WTC11 (cell line): ENCODE measurements around the gene ILK. TPM values are rescaled to one million over a fixed set of nuclear protein-coding genes. Genes with fewer than 3 reads are reported as not detected.

Source experiments
- ATAC-seq: fragments of 200-7000 bp; cut with Tn5 transposase; 2 replicates; pipeline ENCODE4 v1.10.0; 2021; ENCODE audit warnings: mild to moderate bottlenecking, moderate library complexity
- CTCF ChIA-PET: fragments of 300-600 bp; sonication (Branson Sonifier 250); formaldehyde crosslinking; loops from one replicate; lab custom pipeline; 2021; ENCODE audit warnings: antibody characterized with exemption; lab: Charles Lee
- POLR2A ChIA-PET: fragments of 350-600 bp; sonication (Branson Sonifier 250); formaldehyde crosslinking; loops from one replicate; lab custom pipeline; 2021; ENCODE audit warnings: antibody characterized with exemption; lab: Charles Lee
- DNase-seq: peaks from one replicate; pipeline ENCODE4 v3.0.0; 2021; ENCODE audit warnings: low spot score
- H3K27ac Mint-ChIP-seq: 2 replicates; pipeline ENCODE4 v1.8.0; 2021; ENCODE audit warnings: mixed read lengths
- H3K27me3 Mint-ChIP-seq: 2 replicates; pipeline ENCODE4 v1.8.0; 2021; ENCODE audit warnings: low read depth, mild to moderate bottlenecking, moderate library complexity, mixed read lengths
- H3K36me3 Mint-ChIP-seq: 2 replicates; pipeline ENCODE4 v1.8.0; 2021; ENCODE audit warnings: mixed read lengths
- H3K4me1 Mint-ChIP-seq: 2 replicates; pipeline ENCODE4 v1.8.0; 2022; ENCODE audit warnings: mixed read lengths
- H3K4me3 Mint-ChIP-seq: 2 replicates; pipeline ENCODE4 v1.8.0; 2021; ENCODE audit warnings: mild to moderate bottlenecking, moderate library complexity, mixed read lengths
- H3K9me3 Mint-ChIP-seq: 2 replicates; pipeline ENCODE4 v1.8.0; 2021; ENCODE audit warnings: mixed read lengths
- CREM ChIP-seq: sonication (generic); formaldehyde crosslinking; IDR thresholded peaks from 2 replicates; pipeline ENCODE4 v1.8.1; 2022; ENCODE audit warnings: mild to moderate bottlenecking, missing genetic modification reagents, moderate library complexity
- FOXK1 ChIP-seq: sonication (generic); formaldehyde crosslinking; IDR thresholded peaks from 2 replicates; pipeline ENCODE4 v1.8.0; 2022; ENCODE audit warnings: mild to moderate bottlenecking, moderate library complexity, missing genetic modification reagents
- IRF2 ChIP-seq: sonication (generic); formaldehyde crosslinking; IDR thresholded peaks from 2 replicates; pipeline ENCODE4 v1.8.0; 2022; ENCODE audit warnings: low read depth, missing genetic modification reagents, borderline replicate concordance
- NR2C2 ChIP-seq: sonication (generic); formaldehyde crosslinking; IDR thresholded peaks from 2 replicates; pipeline ENCODE4 v1.8.0; 2022; ENCODE audit warnings: mild to moderate bottlenecking, missing genetic modification reagents
- RELA ChIP-seq: sonication (generic); formaldehyde crosslinking; IDR thresholded peaks from 2 replicates; pipeline ENCODE4 v1.8.1; 2022; ENCODE audit warnings: missing genetic modification reagents, mild to moderate bottlenecking, borderline replicate concordance
- SMAD3 ChIP-seq: sonication (generic); formaldehyde crosslinking; IDR thresholded peaks from 2 replicates; pipeline ENCODE4 v1.8.0; 2022; ENCODE audit warnings: missing genetic modification reagents, mild to moderate bottlenecking, borderline replicate concordance
- SOX15 ChIP-seq: fragments of 250-450 bp; sonication (Bioruptor Pico); IDR thresholded peaks from 2 replicates; pipeline ENCODE4 v1.9.0; 2021; ENCODE audit warnings: mild to moderate bottlenecking
- TEAD1 ChIP-seq: sonication (generic); formaldehyde crosslinking; IDR thresholded peaks from 2 replicates; pipeline ENCODE4 v1.8.0; 2022; ENCODE audit warnings: mild to moderate bottlenecking, missing genetic modification reagents
- TP53 ChIP-seq: sonication (generic); formaldehyde crosslinking; IDR thresholded peaks from 2 replicates; pipeline ENCODE4 v1.8.1; 2023; ENCODE audit warnings: mild to moderate bottlenecking, missing genetic modification reagents
- ZNF671 ChIP-seq: fragments of 250-450 bp; sonication (Bioruptor Pico); IDR thresholded peaks from 2 replicates; pipeline ENCODE4 v1.8.0; 2021; ENCODE audit warnings: mild to moderate bottlenecking
- total RNA-seq: library from RNA; stranded (reverse); gene quantifications from 3 replicates; pipeline ENCODE4 v1.2.3, GENCODE V29; 2021
- TF ChIP-seq, protein P1 (sequence below): sonication (generic); formaldehyde crosslinking; IDR thresholded peaks from 2 replicates; pipeline ENCODE4 v1.8.0; 2023; ENCODE audit warnings: mild to moderate bottlenecking, missing genetic modification reagents
- TF ChIP-seq, protein P2 (sequence below): sonication (generic); formaldehyde crosslinking; IDR thresholded peaks from 2 replicates; pipeline ENCODE4 v1.8.0; 2022; ENCODE audit warnings: mild to moderate bottlenecking, missing genetic modification reagents
- TF ChIP-seq, protein P3 (sequence below): sonication (generic); formaldehyde crosslinking; IDR thresholded peaks from 2 replicates; pipeline ENCODE4 v1.8.1; 2022; ENCODE audit warnings: low read depth, mild to moderate bottlenecking, moderate library complexity, missing genetic modification reagents, borderline replicate concordance
- TF ChIP-seq, protein P4 (sequence below): sonication (generic); formaldehyde crosslinking; conservative IDR thresholded peaks from 2 replicates; pipeline ENCODE4 v1.8.1; 2022; ENCODE audit warnings: mild to moderate bottlenecking, missing genetic modification reagents
- TF ChIP-seq, protein P5 (sequence below): sonication (generic); formaldehyde crosslinking; IDR thresholded peaks from 2 replicates; pipeline ENCODE4 v1.8.1; 2022; ENCODE audit warnings: low read depth, missing genetic modification reagents, borderline replicate concordance
- TF ChIP-seq, protein P6 (sequence below): fragments of 250-450 bp; sonication (Bioruptor Pico); conservative IDR thresholded peaks from 2 replicates; pipeline ENCODE4 v1.9.0; 2021; ENCODE audit warnings: mild to moderate bottlenecking

ILK gene
- total RNA-seq, 1 experiment from 2014 or later: 97.7 TPM

DNA sequence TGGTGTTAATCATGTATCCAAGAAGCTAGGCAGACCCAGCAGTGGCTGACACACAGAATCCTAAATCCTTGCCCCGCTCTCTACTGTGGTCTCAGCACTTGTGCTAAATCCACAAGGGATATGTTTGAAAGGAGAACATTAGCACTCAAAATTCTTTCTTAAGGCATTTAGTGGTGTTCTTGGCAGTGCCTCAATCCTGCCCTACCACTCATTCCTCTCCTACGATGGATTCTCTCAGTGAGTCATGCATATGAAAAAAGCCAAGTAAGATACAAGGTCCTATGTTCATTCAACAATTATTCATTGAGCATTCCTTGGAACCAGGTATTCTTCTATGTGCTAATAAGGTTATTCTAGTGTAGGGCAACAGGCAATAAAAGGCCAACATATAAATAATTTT is 31.4 kb upstream of the ILK start (continued):
- TF ChIP-seq, protein P1, sequence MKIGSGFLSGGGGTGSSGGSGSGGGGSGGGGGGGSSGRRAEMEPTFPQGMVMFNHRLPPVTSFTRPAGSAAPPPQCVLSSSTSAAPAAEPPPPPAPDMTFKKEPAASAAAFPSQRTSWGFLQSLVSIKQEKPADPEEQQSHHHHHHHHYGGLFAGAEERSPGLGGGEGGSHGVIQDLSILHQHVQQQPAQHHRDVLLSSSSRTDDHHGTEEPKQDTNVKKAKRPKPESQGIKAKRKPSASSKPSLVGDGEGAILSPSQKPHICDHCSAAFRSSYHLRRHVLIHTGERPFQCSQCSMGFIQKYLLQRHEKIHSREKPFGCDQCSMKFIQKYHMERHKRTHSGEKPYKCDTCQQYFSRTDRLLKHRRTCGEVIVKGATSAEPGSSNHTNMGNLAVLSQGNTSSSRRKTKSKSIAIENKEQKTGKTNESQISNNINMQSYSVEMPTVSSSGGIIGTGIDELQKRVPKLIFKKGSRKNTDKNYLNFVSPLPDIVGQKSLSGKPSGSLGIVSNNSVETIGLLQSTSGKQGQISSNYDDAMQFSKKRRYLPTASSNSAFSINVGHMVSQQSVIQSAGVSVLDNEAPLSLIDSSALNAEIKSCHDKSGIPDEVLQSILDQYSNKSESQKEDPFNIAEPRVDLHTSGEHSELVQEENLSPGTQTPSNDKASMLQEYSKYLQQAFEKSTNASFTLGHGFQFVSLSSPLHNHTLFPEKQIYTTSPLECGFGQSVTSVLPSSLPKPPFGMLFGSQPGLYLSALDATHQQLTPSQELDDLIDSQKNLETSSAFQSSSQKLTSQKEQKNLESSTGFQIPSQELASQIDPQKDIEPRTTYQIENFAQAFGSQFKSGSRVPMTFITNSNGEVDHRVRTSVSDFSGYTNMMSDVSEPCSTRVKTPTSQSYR: no peak
- TF ChIP-seq CREM (CRISPR knock-in tag) (no peak), FOXK1 (CRISPR knock-in tag) (no peak), SOX15 (CRISPR knock-in tag) (no peak), ZNF671 (CRISPR knock-in tag) (no peak), TP53 (CRISPR knock-in tag) (no peak), IRF2 (CRISPR knock-in tag) (no peak)
- TF ChIP-seq, protein P2, sequence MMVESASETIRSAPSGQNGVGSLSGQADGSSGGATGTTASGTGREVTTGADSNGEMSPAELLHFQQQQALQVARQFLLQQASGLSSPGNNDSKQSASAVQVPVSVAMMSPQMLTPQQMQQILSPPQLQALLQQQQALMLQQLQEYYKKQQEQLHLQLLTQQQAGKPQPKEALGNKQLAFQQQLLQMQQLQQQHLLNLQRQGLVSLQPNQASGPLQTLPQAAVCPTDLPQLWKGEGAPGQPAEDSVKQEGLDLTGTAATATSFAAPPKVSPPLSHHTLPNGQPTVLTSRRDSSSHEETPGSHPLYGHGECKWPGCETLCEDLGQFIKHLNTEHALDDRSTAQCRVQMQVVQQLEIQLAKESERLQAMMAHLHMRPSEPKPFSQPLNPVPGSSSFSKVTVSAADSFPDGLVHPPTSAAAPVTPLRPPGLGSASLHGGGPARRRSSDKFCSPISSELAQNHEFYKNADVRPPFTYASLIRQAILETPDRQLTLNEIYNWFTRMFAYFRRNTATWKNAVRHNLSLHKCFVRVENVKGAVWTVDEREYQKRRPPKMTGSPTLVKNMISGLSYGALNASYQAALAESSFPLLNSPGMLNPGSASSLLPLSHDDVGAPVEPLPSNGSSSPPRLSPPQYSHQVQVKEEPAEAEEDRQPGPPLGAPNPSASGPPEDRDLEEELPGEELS (CRISPR knock-in tag): no peak
- TF ChIP-seq, protein P3, sequence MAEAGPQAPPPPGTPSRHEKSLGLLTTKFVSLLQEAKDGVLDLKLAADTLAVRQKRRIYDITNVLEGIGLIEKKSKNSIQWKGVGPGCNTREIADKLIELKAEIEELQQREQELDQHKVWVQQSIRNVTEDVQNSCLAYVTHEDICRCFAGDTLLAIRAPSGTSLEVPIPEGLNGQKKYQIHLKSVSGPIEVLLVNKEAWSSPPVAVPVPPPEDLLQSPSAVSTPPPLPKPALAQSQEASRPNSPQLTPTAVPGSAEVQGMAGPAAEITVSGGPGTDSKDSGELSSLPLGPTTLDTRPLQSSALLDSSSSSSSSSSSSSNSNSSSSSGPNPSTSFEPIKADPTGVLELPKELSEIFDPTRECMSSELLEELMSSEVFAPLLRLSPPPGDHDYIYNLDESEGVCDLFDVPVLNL (CRISPR knock-in tag): no peak
- TF ChIP-seq, protein P4, sequence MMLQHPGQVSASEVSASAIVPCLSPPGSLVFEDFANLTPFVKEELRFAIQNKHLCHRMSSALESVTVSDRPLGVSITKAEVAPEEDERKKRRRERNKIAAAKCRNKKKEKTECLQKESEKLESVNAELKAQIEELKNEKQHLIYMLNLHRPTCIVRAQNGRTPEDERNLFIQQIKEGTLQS (CRISPR knock-in tag): no peak
- TF ChIP-seq, protein P5, sequence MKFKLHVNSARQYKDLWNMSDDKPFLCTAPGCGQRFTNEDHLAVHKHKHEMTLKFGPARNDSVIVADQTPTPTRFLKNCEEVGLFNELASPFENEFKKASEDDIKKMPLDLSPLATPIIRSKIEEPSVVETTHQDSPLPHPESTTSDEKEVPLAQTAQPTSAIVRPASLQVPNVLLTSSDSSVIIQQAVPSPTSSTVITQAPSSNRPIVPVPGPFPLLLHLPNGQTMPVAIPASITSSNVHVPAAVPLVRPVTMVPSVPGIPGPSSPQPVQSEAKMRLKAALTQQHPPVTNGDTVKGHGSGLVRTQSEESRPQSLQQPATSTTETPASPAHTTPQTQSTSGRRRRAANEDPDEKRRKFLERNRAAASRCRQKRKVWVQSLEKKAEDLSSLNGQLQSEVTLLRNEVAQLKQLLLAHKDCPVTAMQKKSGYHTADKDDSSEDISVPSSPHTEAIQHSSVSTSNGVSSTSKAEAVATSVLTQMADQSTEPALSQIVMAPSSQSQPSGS: no peak

DNA sequence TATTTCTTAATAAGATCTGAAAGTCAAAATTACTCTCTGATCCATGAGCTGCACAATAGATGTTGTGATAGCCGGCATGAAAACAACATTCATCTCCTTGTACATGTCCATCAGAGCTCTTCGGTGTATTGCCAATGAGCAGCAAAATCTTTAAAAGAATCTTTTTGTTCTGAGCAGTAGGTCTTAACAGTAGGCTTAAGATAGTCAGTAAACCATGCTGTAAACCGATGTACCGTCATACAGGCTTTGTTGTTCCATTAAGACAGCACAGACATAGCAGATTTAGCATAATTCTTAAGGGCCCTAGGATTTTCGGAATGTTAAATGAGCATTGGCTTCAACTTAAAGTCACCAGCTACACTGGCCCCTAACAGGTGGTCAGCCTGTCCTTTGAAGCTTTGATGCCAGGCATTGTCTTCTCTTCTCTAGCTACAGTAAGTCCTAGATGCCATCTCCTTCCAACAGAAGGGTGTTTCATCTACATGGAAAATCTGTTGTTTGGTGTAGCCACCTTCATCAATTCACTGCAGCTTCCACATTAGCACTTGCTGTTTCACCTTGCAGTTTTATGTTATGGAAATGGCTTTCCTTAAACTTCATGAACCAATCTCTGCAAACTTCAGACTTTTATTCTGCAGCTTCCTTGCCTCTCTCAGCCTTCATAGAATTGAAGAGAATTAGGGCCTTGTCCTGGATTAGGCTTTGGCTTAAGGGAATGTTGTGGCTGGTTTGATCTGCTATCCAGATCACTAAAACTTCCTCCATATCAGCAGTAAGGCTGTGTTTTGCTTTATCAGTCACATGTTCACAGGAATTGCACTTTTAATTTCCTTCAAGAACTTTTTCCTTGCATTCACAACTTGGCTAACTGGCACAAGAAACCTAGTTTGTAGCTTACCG is 28.5 kb upstream of the ILK start:
- Mint-ChIP-seq H3K4me3 (no peak overlapping the region), H3K4me1 (no peaks in the 10 kb centered on the region), H3K27me3 (no peaks in the 10 kb centered on the region; the same call in 1 of the 2 replicates), H3K36me3 (no peaks in the 10 kb centered on the region), H3K27ac (no peak overlapping the region), H3K9me3 (no peaks in the 10 kb centered on the region)
- DNase-seq (no peak), ATAC-seq (no peak)
- no peak for TF ChIP-seq SMAD3
- TF ChIP-seq, protein P6, sequence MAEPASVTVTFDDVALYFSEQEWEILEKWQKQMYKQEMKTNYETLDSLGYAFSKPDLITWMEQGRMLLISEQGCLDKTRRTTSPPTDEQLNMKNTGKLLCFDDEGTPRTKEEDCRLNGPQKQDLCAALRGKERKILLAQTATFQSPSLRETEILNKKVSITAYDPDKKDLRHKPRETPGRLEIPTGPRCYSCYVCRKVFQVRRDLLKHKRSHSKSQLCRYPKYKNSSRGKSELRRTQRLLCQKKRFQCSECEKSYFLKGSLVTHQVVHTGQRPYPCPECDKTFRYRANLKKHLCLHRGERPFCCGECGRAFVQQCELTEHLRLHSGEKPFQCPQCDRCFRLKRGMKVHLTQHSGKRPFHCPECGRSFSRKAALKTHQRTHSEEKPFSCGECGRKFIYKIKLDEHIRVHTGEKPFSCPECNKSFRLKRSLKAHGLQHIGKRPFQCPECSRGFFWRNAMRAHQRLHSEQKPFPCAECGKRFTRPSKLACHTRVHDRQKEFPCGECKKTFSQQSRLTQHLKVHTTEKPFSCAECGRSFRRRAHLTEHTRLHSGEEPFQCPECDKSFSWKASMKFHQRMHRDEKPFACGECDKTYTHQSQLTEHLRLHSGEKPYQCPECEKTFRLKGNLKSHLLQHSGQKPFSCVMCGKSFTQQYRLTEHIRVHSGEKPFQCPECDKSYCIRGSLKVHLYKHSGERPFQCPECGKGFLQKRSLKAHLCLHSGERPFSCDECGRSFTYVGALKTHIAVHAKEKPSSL (CRISPR knock-in tag): no peak
- TF ChIP-seq NR2C2 (CRISPR knock-in tag): no peak
- TF ChIP-seq TEAD1 (CRISPR knock-in tag): no peak
- TF ChIP-seq RELA: no peak
- no peak for TF ChIP-seq SOX15 (CRISPR knock-in tag)
- POLR2A ChIA-PET: no interaction called here
- CTCF ChIA-PET: interaction anchor here (1.2 kb wide), 1 partner anchor 131 kb away, joined by 3 read pairs; no protein-coding TSS in a partner anchor
